Measurements from ENCODE around the gene MAST2. TPM values are rescaled to one million over a fixed set of nuclear protein-coding genes. Genes with fewer than 3 reads are reported as not detected.

The MAST2 gene
- total RNA-seq, 2 donors from 2014 or later: 25.2 to 81.3 TPM

GRCh38 chr1:45887156-45887842, 83.9 kb downstream of the MAST2 start:
- TF ChIP-seq POLR2AphosphoS5 (IDR thresholded peaks at IDR 0.05) (no peak), CTCF (IDR thresholded peaks at IDR 0.05) (no peak), POLR2A (IDR thresholded peaks at IDR 0.05) (no peak)
- intact Hi-C loops (cut with DNase I): loop anchor here (10.0 kb wide), 1 partner anchor 298 kb away; no protein-coding TSS in a partner anchor
- WGBS: 100% methylated on average over 1 of the region's 1 CpG
- Histone ChIP-seq H3K27ac (no peak overlapping the region), H3K4me3 (no peak overlapping the region), H3K9me3 (no peaks in the 10 kb centered on the region), H3K4me1 (replicated peaks) (no peaks in the 10 kb centered on the region), H3K36me3 (no peaks in the 10 kb centered on the region), H3K27me3 (replicated peaks; ENCODE audit: insufficient read depth) (no peaks in the 10 kb centered on the region)
- DNase-seq (ENCODE audit: low spot score): no peak

GRCh38 chr1:45890078-45890477, 86.7 kb downstream of the MAST2 start:
- Histone ChIP-seq H3K9me3 (no peaks in the 10 kb centered on the region), H3K4me1 (replicated peaks) (no peaks in the 10 kb centered on the region), H3K4me3 (no peak overlapping the region), H3K36me3 (no peaks in the 10 kb centered on the region), H3K27me3 (replicated peaks; ENCODE audit: insufficient read depth) (no peaks in the 10 kb centered on the region), H3K27ac (no peak overlapping the region)
- WGBS: 94% methylated on average over 2 of the region's 2 CpGs
- no peak for TF ChIP-seq POLR2A (IDR thresholded peaks at IDR 0.05)
- no peak for TF ChIP-seq POLR2AphosphoS5 (IDR thresholded peaks at IDR 0.05)
- TF ChIP-seq CTCF (IDR thresholded peaks at IDR 0.05): no peak
- intact Hi-C loops (cut with DNase I): no loop called here
- DNase-seq (ENCODE audit: low spot score): no peak

- 100% methylated on average over 2 of the region's 2 CpGs for WGBS
- intact Hi-C loops (cut with DNase I): no loop called here
- Histone ChIP-seq H3K27me3 (replicated peaks; ENCODE audit: insufficient read depth) (no peaks in the 10 kb centered on the region), H3K4me1 (replicated peaks) (no peaks in the 10 kb centered on the region), H3K27ac (no peak overlapping the region), H3K36me3 (no peaks in the 10 kb centered on the region), H3K4me3 (no peak overlapping the region), H3K9me3 (no peaks in the 10 kb centered on the region)
- DNase-seq (ENCODE audit: low spot score): no peak
- TF ChIP-seq CTCF (IDR thresholded peaks at IDR 0.05): no peak
- no peak for TF ChIP-seq POLR2AphosphoS5 (IDR thresholded peaks at IDR 0.05)
- no peak for TF ChIP-seq POLR2A (IDR thresholded peaks at IDR 0.05)
These were observed 87.7 kb downstream of the MAST2 start for GRCh38 chr1:45891087-45891486.

GRCh38 chr1:45892068-45892785, 88.8 kb downstream of the MAST2 start:
- WGBS: 23% methylated on average over 6 of the region's 6 CpGs
- intact Hi-C loops (cut with DNase I): no loop called here
- TF ChIP-seq POLR2AphosphoS5 (IDR thresholded peaks at IDR 0.05): peak; percentile 54
- no peak for TF ChIP-seq CTCF (IDR thresholded peaks at IDR 0.05)
- no peaks in the 10 kb centered on the region for H3K27me3 ChIP-seq (replicated peaks; ENCODE audit: insufficient read depth)
- no peaks in the 10 kb centered on the region for H3K36me3 ChIP-seq
- H3K27ac ChIP-seq: peak overlapping the region; percentile 3 to 16
- no peaks in the 10 kb centered on the region for H3K4me1 ChIP-seq (replicated peaks)
- DNase-seq (ENCODE audit: low spot score): peak; percentile 8
- H3K4me3 ChIP-seq: no peak overlapping the region
- no peaks in the 10 kb centered on the region for H3K9me3 ChIP-seq

- no peak for DNase-seq (ENCODE audit: low spot score)
- no peaks in the 10 kb centered on the region for H3K9me3 ChIP-seq
- intact Hi-C loops (cut with DNase I): no loop called here
- no peaks in the 10 kb centered on the region for H3K36me3 ChIP-seq
- H3K4me3 ChIP-seq: no peak overlapping the region
- no peaks in the 10 kb centered on the region for H3K27me3 ChIP-seq (replicated peaks; ENCODE audit: insufficient read depth)
- H3K27ac ChIP-seq: no peak overlapping the region
- H3K4me1 ChIP-seq (replicated peaks): no peaks in the 10 kb centered on the region
- 70% methylated on average over 4 of the region's 4 CpGs for WGBS
- TF ChIP-seq POLR2AphosphoS5 (IDR thresholded peaks at IDR 0.05): no peak
- no peak for TF ChIP-seq CTCF (IDR thresholded peaks at IDR 0.05)
- no peak for TF ChIP-seq POLR2A (IDR thresholded peaks at IDR 0.05)
These were observed 90.9 kb downstream of the MAST2 start for GRCh38 chr1:45894331-45894730.

All from prostate gland (tissue), 2 donors.